PFSK-1 (cell line): ENCODE data around the gene APPL2.

Experiments
- POLR2AphosphoS5 ChIP-seq: IDR thresholded peaks from 2 replicates; pipeline ENCODE4 v1.6.1; 2012; ENCODE audit warnings: low read depth, mild to moderate bottlenecking, control low read depth, low read length, moderate library complexity
- TAF1 ChIP-seq: IDR thresholded peaks from 2 replicates; pipeline ENCODE4 v1.6.1; 2012; ENCODE audit warnings: low read length, control low read depth, borderline replicate concordance; ENCODE audit not compliant: insufficient read depth
- TF ChIP-seq, protein P1 (sequence below), 2 experiments: IDR thresholded peaks; 2 replicates each; pipeline versions ENCODE4 v1.6.1 to v1.8.0; 2011 to 2012; ENCODE audit warnings: low read depth in 2 of 2, low read length in 2 of 2, control low read depth in 1 of 2, inconsistent platforms in 1 of 2, mild to moderate bottlenecking in 1 of 2, moderate library complexity in 1 of 2; ENCODE audit not compliant: insufficient read depth in 1 of 2

DNA sequence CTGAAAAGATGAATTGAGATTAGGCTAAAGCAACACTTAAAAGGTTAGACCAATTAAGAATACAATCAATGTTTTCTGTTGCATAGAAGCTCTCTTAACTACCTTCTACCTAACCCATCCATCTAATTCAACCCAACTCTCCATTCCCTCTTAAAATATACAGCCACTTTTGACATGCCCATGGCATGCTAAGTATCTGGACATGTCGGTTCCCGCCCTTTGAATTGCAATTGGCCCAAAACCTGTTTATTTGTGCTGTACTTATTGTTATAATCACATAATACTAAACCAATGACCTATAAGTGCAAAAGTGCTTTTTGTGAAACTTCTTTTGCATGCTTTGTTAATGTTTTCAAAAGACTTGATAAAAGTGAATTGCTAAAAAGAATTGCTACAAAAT, 37.6 kb upstream of the APPL2 start:
- TF ChIP-seq POLR2AphosphoS5 (no peak), TAF1 (no peak)
- TF ChIP-seq, protein P1, sequence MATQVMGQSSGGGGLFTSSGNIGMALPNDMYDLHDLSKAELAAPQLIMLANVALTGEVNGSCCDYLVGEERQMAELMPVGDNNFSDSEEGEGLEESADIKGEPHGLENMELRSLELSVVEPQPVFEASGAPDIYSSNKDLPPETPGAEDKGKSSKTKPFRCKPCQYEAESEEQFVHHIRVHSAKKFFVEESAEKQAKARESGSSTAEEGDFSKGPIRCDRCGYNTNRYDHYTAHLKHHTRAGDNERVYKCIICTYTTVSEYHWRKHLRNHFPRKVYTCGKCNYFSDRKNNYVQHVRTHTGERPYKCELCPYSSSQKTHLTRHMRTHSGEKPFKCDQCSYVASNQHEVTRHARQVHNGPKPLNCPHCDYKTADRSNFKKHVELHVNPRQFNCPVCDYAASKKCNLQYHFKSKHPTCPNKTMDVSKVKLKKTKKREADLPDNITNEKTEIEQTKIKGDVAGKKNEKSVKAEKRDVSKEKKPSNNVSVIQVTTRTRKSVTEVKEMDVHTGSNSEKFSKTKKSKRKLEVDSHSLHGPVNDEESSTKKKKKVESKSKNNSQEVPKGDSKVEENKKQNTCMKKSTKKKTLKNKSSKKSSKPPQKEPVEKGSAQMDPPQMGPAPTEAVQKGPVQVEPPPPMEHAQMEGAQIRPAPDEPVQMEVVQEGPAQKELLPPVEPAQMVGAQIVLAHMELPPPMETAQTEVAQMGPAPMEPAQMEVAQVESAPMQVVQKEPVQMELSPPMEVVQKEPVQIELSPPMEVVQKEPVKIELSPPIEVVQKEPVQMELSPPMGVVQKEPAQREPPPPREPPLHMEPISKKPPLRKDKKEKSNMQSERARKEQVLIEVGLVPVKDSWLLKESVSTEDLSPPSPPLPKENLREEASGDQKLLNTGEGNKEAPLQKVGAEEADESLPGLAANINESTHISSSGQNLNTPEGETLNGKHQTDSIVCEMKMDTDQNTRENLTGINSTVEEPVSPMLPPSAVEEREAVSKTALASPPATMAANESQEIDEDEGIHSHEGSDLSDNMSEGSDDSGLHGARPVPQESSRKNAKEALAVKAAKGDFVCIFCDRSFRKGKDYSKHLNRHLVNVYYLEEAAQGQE (IDR thresholded peaks at IDR 0.05; ENCODE audit: insufficient read depth in 1 of 2, low read depth in 2 of 2, low read length in 2 of 2) = no peak
